K562 (cell line): ENCODE data around the gene RCE1. TPM values are rescaled to one million over a fixed set of nuclear protein-coding genes. Genes with fewer than 3 reads are reported as not detected.

Experiments
- SOX6 ChIP-seq: fragments of 450-650 bp; IDR thresholded peaks from 2 replicates; pipeline ENCODE4 v1.6.1; 2014; ENCODE audit warnings: mild to moderate bottlenecking
- SPI1 ChIP-seq: IDR thresholded peaks from 2 replicates; pipeline ENCODE4 v1.6.1; 2011; ENCODE audit warnings: low read depth, low read length, control low read depth, borderline replicate concordance
- ZFP30 ChIP-seq: fragments of 250-450 bp; sonication (Bioruptor Pico); IDR thresholded peaks from 2 replicates; pipeline ENCODE4 v1.8.0; 2022; ENCODE audit warnings: moderate library complexity, mild to moderate bottlenecking, inconsistent platforms, borderline replicate concordance
- ZNF717 ChIP-seq: fragments of 250-450 bp; sonication (Bioruptor Pico); IDR thresholded peaks from 2 replicates; pipeline ENCODE4 v1.5.0; 2021
- polyA plus RNA-seq, 8 experiments: library from polyadenylated mRNA; depleted of rRNA in 4 of 8; stranded (reverse) in 5 of 8; unstranded in 3 of 8; fragments of >200 nt; fragmentation: Nextera tagmentation in 2 of 8; fragmentation: Illumina TruSeq in 1 of 8; extraction: Ambion mirVana in 2 of 8; extraction: Trizol in 1 of 8; gene quantifications; 2 replicates each; pipeline versions ENCODE4 v1.2.1 to v1.2.3, GENCODE V29; 2011 to 2014; ENCODE audit warnings: inconsistent platforms in 1 of 8, missing spikeins in 1 of 8
- total RNA-seq, 7 experiments: library from RNA; depleted of rRNA in 6 of 7; stranded (reverse); fragments of >200 nt in 6 of 7; fragmentation: Illumina TruSeq in 2 of 7; extraction: Trizol in 2 of 7; gene quantifications; 2 replicates each; pipeline versions ENCODE4 v1.2.1 to v1.2.3, GENCODE V29; 2011 to 2021; ENCODE audit warnings: low replicate concordance in 1 of 7
- TF ChIP-seq, protein P1 (sequence below), 2 experiments: IDR thresholded peaks in 1 of 2; conservative IDR thresholded peaks in 1 of 2; 2 replicates each; pipeline ENCODE4 v1.6.1; 2016; ENCODE audit warnings: low read depth in 2 of 2, mild to moderate bottlenecking in 1 of 2, missing compliant biosample characterization in 1 of 2, missing genetic modification characterization in 1 of 2, moderate library complexity in 1 of 2
- TF ChIP-seq, protein P2 (sequence below): fragments of 450-650 bp; conservative IDR thresholded peaks from 2 replicates; pipeline ENCODE4 v1.6.1; 2016; ENCODE audit warnings: missing genetic modification characterization, low read depth, mild to moderate bottlenecking, missing compliant biosample characterization, moderate library complexity
- TF ChIP-seq, protein P3 (sequence below): sonication (generic); formaldehyde crosslinking; IDR thresholded peaks from 2 replicates; pipeline ENCODE4 v1.8.0; 2022; ENCODE audit warnings: mild to moderate bottlenecking, missing genetic modification reagents
- TF ChIP-seq, protein P4 (sequence below), 2 experiments: fragments of 450-650 bp; conservative IDR thresholded peaks; 2 replicates each; pipeline ENCODE4 v1.6.1; 2017; ENCODE audit warnings: mild to moderate bottlenecking in 2 of 2, moderate library complexity in 2 of 2
- TF ChIP-seq, protein P5 (sequence below): sonication (generic); formaldehyde crosslinking; IDR thresholded peaks from 2 replicates; pipeline ENCODE4 v1.8.0; 2022; ENCODE audit warnings: missing genetic modification reagents, mild to moderate bottlenecking, borderline replicate concordance
- TF ChIP-seq, protein P6 (sequence below): IDR thresholded peaks from 3 replicates; pipeline ENCODE4 v1.6.1; 2011; ENCODE audit warnings: borderline replicate concordance, mild to moderate bottlenecking; ENCODE audit not compliant: insufficient read length, insufficient read depth
- TF ChIP-seq, protein P7 (sequence below): IDR thresholded peaks from 2 replicates; pipeline ENCODE4 v1.6.1; 2011; ENCODE audit not compliant: insufficient read length; ENCODE audit errors: extremely low read depth

Gene RCE1
- total and polyA plus RNA-seq, 9 of the 15 experiments (the other 6 are each of a cell fraction or from before 2014, with no cell fraction given) = 0.75 to 41.5 (median 15.1) TPM

DNA sequence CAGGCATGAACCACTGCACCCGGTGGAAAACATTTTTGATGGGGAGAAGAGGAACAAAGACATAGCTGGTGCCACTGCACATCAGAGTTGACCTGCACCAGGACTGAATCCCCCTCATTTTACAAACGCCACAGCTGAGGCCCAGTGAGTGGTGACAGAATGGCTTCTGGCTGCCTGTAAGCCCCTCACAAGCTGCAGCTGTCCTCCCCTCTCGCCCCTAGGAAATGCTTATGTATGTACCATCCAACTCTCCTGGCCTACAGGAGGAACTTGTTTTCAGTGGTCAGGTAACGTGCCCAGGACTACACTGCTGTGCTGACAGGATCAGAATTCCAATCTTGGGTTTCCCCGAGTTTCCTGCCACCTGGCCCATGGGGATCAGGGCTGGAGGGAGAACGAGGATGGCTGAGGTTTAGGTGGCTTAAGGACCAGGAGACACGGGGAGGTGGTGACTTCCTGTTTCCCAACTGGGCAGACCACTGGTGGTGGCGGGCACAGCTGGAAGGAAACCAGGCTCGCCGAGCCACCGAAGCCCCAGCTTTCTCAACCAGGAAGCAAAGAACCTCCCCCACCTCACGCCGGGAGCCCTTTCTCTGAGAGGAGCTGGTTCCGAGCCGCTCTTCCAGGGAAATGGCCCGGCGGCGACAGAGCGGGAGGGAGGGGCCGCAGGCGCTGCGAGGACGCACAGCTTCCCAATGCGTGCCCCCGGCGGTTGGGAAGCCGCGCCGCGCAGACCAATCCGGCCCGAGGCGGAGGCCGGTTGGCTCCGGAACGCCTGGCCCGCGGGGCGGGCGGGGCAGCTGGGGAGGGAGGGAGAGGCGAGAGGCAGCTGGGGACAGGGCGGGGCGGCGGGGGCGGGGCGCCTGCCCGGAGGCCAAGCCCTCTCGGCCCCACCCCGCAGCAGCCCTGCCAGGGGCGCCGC is 12.6 kb downstream of the RCE1 start (continued):
- TF ChIP-seq, protein P1, sequence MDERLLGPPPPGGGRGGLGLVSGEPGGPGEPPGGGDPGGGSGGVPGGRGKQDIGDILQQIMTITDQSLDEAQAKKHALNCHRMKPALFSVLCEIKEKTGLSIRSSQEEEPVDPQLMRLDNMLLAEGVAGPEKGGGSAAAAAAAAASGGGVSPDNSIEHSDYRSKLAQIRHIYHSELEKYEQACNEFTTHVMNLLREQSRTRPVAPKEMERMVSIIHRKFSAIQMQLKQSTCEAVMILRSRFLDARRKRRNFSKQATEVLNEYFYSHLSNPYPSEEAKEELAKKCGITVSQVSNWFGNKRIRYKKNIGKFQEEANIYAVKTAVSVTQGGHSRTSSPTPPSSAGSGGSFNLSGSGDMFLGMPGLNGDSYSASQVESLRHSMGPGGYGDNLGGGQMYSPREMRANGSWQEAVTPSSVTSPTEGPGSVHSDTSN (CRISPR knock-in tag; IDR thresholded peaks at IDR 0.05; ENCODE audit: low read depth) = no peak
- TF ChIP-seq, protein P1 (tag; conservative IDR thresholded peaks at IDR 0.05; ENCODE audit: low read depth) = no peak
- TF ChIP-seq, protein P2, sequence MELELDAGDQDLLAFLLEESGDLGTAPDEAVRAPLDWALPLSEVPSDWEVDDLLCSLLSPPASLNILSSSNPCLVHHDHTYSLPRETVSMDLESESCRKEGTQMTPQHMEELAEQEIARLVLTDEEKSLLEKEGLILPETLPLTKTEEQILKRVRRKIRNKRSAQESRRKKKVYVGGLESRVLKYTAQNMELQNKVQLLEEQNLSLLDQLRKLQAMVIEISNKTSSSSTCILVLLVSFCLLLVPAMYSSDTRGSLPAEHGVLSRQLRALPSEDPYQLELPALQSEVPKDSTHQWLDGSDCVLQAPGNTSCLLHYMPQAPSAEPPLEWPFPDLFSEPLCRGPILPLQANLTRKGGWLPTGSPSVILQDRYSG (tag) = no peak
- TF ChIP-seq, protein P3, sequence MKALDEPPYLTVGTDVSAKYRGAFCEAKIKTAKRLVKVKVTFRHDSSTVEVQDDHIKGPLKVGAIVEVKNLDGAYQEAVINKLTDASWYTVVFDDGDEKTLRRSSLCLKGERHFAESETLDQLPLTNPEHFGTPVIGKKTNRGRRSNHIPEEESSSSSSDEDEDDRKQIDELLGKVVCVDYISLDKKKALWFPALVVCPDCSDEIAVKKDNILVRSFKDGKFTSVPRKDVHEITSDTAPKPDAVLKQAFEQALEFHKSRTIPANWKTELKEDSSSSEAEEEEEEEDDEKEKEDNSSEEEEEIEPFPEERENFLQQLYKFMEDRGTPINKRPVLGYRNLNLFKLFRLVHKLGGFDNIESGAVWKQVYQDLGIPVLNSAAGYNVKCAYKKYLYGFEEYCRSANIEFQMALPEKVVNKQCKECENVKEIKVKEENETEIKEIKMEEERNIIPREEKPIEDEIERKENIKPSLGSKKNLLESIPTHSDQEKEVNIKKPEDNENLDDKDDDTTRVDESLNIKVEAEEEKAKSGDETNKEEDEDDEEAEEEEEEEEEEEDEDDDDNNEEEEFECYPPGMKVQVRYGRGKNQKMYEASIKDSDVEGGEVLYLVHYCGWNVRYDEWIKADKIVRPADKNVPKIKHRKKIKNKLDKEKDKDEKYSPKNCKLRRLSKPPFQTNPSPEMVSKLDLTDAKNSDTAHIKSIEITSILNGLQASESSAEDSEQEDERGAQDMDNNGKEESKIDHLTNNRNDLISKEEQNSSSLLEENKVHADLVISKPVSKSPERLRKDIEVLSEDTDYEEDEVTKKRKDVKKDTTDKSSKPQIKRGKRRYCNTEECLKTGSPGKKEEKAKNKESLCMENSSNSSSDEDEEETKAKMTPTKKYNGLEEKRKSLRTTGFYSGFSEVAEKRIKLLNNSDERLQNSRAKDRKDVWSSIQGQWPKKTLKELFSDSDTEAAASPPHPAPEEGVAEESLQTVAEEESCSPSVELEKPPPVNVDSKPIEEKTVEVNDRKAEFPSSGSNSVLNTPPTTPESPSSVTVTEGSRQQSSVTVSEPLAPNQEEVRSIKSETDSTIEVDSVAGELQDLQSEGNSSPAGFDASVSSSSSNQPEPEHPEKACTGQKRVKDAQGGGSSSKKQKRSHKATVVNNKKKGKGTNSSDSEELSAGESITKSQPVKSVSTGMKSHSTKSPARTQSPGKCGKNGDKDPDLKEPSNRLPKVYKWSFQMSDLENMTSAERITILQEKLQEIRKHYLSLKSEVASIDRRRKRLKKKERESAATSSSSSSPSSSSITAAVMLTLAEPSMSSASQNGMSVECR (CRISPR knock-in tag) = peak; percentile 75
- TF ChIP-seq ZFP30 (CRISPR knock-in tag) = no peak
- peak; percentile 84 for TF ChIP-seq SPI1
- no peak for TF ChIP-seq ZNF717 (CRISPR knock-in tag)
- TF ChIP-seq, protein P4, sequence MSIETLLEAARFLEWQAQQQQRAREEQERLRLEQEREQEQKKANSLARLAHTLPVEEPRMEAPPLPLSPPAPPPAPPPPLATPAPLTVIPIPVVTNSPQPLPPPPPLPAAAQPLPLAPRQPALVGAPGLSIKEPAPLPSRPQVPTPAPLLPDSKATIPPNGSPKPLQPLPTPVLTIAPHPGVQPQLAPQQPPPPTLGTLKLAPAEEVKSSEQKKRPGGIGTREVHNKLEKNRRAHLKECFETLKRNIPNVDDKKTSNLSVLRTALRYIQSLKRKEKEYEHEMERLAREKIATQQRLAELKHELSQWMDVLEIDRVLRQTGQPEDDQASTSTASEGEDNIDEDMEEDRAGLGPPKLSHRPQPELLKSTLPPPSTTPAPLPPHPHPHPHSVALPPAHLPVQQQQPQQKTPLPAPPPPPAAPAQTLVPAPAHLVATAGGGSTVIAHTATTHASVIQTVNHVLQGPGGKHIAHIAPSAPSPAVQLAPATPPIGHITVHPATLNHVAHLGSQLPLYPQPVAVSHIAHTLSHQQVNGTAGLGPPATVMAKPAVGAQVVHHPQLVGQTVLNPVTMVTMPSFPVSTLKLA (conservative IDR thresholded peaks at IDR 0.05) = peak; percentile 30 to 71; a peak in 1 of 4 replicates
- TF ChIP-seq, protein P5, sequence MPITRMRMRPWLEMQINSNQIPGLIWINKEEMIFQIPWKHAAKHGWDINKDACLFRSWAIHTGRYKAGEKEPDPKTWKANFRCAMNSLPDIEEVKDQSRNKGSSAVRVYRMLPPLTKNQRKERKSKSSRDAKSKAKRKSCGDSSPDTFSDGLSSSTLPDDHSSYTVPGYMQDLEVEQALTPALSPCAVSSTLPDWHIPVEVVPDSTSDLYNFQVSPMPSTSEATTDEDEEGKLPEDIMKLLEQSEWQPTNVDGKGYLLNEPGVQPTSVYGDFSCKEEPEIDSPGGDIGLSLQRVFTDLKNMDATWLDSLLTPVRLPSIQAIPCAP (CRISPR knock-in tag) = no peak
- TF ChIP-seq, protein P6, sequence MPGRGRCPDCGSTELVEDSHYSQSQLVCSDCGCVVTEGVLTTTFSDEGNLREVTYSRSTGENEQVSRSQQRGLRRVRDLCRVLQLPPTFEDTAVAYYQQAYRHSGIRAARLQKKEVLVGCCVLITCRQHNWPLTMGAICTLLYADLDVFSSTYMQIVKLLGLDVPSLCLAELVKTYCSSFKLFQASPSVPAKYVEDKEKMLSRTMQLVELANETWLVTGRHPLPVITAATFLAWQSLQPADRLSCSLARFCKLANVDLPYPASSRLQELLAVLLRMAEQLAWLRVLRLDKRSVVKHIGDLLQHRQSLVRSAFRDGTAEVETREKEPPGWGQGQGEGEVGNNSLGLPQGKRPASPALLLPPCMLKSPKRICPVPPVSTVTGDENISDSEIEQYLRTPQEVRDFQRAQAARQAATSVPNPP = no peak
- TF ChIP-seq, protein P7, sequence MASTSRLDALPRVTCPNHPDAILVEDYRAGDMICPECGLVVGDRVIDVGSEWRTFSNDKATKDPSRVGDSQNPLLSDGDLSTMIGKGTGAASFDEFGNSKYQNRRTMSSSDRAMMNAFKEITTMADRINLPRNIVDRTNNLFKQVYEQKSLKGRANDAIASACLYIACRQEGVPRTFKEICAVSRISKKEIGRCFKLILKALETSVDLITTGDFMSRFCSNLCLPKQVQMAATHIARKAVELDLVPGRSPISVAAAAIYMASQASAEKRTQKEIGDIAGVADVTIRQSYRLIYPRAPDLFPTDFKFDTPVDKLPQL = no peak
- TF ChIP-seq SOX6 = no peak; the same call in 1 of the 2 replicates
